ENCODE measurements around the gene NDUFS1. TPM values are rescaled to one million over a fixed set of nuclear protein-coding genes. Genes with fewer than 3 reads are reported as not detected.

The NDUFS1 gene
- total and polyA plus RNA-seq, 2 donors (not counting 1 experiment from before 2014, with no cell fraction given) = 12.3 to 46.3 TPM

GRCh38 chr2:206098471-206098870 lies 60.8 kb downstream of the NDUFS1 start:
- H3K4me1 Mint-ChIP-seq = no peaks in the 10 kb centered on the region
- DNase-seq = no peak
- no peak for ATAC-seq (ENCODE audit: low read depth)
- Histone ChIP-seq H3K9me3 (ENCODE audit: control extremely low read depth in 1 of 3, control insufficient read depth in 2 of 3, insufficient read depth in 1 of 3, low read length in 2 of 3) (no peaks in the 10 kb centered on the region), H3K79me2 (ENCODE audit: control insufficient read depth, insufficient read depth, low read length) (no peaks in the 10 kb centered on the region), H4K20me1 (ENCODE audit: control insufficient read depth, insufficient read depth, low read length, poor library complexity, severe bottlenecking) (no peaks in the 10 kb centered on the region), H3K4me3 (ENCODE audit: control extremely low read depth in 1 of 5, extremely low read depth in 1 of 5, insufficient read depth in 1 of 5, low read depth in 2 of 5, low read length in 4 of 5) (no peak overlapping the region), H3K4me2 (replicated peaks; ENCODE audit: low read depth, low read length, poor library complexity, severe bottlenecking) (no peak overlapping the region), H2AFZ (ENCODE audit: insufficient read depth, low read depth, low read length, poor library complexity, severe bottlenecking) (no peak overlapping the region), H3K27me3 (replicated peaks in 1 of 4; ENCODE audit: control extremely low read depth in 1 of 4, control insufficient read depth in 3 of 4, insufficient read depth in 4 of 4, low read length in 3 of 4) (no peaks in the 10 kb centered on the region), H3K9ac (ENCODE audit: low read length) (no peak overlapping the region), H3K36me3 (replicated peaks in 1 of 2; ENCODE audit: control extremely low read depth in 1 of 2, control insufficient read depth in 1 of 2, extremely low read depth in 1 of 2, insufficient read depth in 2 of 2, low read length in 1 of 2) (no peaks in the 10 kb centered on the region), H3K4me1 (ENCODE audit: control insufficient read depth in 2 of 2, insufficient read depth in 2 of 2, low read length in 2 of 2) (no peaks in the 10 kb centered on the region), H3K27ac (ENCODE audit: low read length in 2 of 2) (no peak overlapping the region)
- intact Hi-C loops (cut with micrococcal nuclease) = no loop called here
- no peak overlapping the region for H3K4me3 Mint-ChIP-seq
- POLR2A ChIA-PET = no interaction called here
- H3K9me3 Mint-ChIP-seq (ENCODE audit: insufficient read depth) = no peaks in the 10 kb centered on the region
- CTCF ChIA-PET = no interaction called here
- TF ChIP-seq EZH2 (IDR thresholded peaks at IDR 0.05; ENCODE audit: borderline replicate concordance, insufficient read depth, low read depth, low read length, poor library complexity, severe bottlenecking) (no peak), CTCF (IDR thresholded peaks at IDR 0.05) (no peak)
- no peak overlapping the region for H3K27ac Mint-ChIP-seq
- no peaks in the 10 kb centered on the region for H3K27me3 Mint-ChIP-seq
- 100% methylated on average over 3 of the region's 9 CpGs for WGBS (ENCODE audit: insufficient coverage)

- H3K27me3 Mint-ChIP-seq = no peaks in the 10 kb centered on the region
- H3K27ac ChIP-seq (ENCODE audit: low read length in 2 of 2) = no peak overlapping the region
- no peak overlapping the region for H3K4me3 Mint-ChIP-seq
- H3K36me3 ChIP-seq (replicated peaks in 1 of 2; ENCODE audit: control extremely low read depth in 1 of 2, control insufficient read depth in 1 of 2, extremely low read depth in 1 of 2, insufficient read depth in 2 of 2, low read length in 1 of 2) = no peaks in the 10 kb centered on the region
- no peak overlapping the region for H3K4me3 ChIP-seq (ENCODE audit: control extremely low read depth in 1 of 5, extremely low read depth in 1 of 5, insufficient read depth in 1 of 5, low read depth in 2 of 5, low read length in 4 of 5)
- no peak overlapping the region for H3K4me2 ChIP-seq (replicated peaks; ENCODE audit: low read depth, low read length, poor library complexity, severe bottlenecking)
- ChIA-PET POLR2A (interaction anchor here (0.5 kb wide), 1 partner anchor 1929 kb away, joined by 4 read pairs; no protein-coding TSS in a partner anchor), CTCF (interaction anchor here (0.6 to 1.1 kb wide), 2 partner anchors 68 to 1519 kb away, joined by 3 read pairs; no protein-coding TSS in a partner anchor)
- H3K9me3 ChIP-seq (ENCODE audit: control extremely low read depth in 1 of 3, control insufficient read depth in 2 of 3, insufficient read depth in 1 of 3, low read length in 2 of 3) = no peaks in the 10 kb centered on the region
- intact Hi-C loops (cut with micrococcal nuclease) = no loop called here
- TF ChIP-seq EZH2 (IDR thresholded peaks at IDR 0.05; ENCODE audit: borderline replicate concordance, insufficient read depth, low read depth, low read length, poor library complexity, severe bottlenecking) = no peak
- no peak for TF ChIP-seq CTCF (IDR thresholded peaks at IDR 0.05)
- H3K79me2 ChIP-seq (ENCODE audit: control insufficient read depth, insufficient read depth, low read length) = peaks cover 8% of the 10 kb centered on the region
- no peaks in the 10 kb centered on the region for H3K4me1 Mint-ChIP-seq
- no peak overlapping the region for H3K9ac ChIP-seq (ENCODE audit: low read length)
- no peaks in the 10 kb centered on the region for H3K4me1 ChIP-seq (ENCODE audit: control insufficient read depth in 2 of 2, insufficient read depth in 2 of 2, low read length in 2 of 2)
- no peak overlapping the region for H2AFZ ChIP-seq (ENCODE audit: insufficient read depth, low read depth, low read length, poor library complexity, severe bottlenecking)
- no peaks in the 10 kb centered on the region for H3K9me3 Mint-ChIP-seq (ENCODE audit: insufficient read depth)
- WGBS (ENCODE audit: insufficient coverage) = no CpG with 5 or more reads among the region's 2 CpGs
- no peaks in the 10 kb centered on the region for H3K27me3 ChIP-seq (replicated peaks in 1 of 4; ENCODE audit: control extremely low read depth in 1 of 4, control insufficient read depth in 3 of 4, insufficient read depth in 4 of 4, low read length in 3 of 4)
- DNase-seq (no peak), ATAC-seq (ENCODE audit: low read depth) (no peak)
- no peak overlapping the region for H3K27ac Mint-ChIP-seq
- H4K20me1 ChIP-seq (ENCODE audit: control insufficient read depth, insufficient read depth, low read length, poor library complexity, severe bottlenecking) = no peaks in the 10 kb centered on the region
These were observed 62.4 kb downstream of the NDUFS1 start for GRCh38 chr2:206096876-206097275.

All from B cell (primary cell).